ENCODE results near the gene BOLA1.
A peak's percentile ranks its signal among the peaks of the same experiment; 100 is the strongest.

The BOLA1 gene

DNA sequence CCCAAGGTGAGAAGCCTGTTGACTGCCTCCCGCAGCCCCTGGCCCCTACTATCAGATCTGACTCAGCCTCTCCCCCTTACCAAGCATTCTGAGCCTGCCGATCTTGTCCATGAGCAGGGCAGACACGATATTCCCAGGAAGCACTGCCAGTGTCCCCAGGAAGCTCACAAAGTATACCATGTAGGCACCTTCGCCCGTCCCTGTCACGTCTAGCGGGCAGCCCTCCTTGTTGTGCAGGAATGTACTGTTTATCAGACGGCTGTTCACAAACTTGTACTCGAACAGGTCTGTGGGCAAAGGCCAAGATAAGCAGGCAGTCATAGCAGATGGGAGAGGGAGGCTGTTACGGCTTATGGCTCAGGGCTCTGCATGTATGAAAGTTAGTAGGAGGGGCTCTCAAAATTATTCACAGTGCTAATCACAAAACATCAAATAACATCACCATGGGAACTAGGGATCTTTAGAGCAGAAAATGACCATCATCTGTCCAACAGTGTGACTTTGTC is 7.3 kb downstream of the BOLA1 start:
- DNase-seq (ENCODE audit: low read depth), result no peak
- H3K4me3 ChIP-seq (ENCODE audit: low read length), result no peak overlapping the region
- TF ChIP-seq, protein P1, sequence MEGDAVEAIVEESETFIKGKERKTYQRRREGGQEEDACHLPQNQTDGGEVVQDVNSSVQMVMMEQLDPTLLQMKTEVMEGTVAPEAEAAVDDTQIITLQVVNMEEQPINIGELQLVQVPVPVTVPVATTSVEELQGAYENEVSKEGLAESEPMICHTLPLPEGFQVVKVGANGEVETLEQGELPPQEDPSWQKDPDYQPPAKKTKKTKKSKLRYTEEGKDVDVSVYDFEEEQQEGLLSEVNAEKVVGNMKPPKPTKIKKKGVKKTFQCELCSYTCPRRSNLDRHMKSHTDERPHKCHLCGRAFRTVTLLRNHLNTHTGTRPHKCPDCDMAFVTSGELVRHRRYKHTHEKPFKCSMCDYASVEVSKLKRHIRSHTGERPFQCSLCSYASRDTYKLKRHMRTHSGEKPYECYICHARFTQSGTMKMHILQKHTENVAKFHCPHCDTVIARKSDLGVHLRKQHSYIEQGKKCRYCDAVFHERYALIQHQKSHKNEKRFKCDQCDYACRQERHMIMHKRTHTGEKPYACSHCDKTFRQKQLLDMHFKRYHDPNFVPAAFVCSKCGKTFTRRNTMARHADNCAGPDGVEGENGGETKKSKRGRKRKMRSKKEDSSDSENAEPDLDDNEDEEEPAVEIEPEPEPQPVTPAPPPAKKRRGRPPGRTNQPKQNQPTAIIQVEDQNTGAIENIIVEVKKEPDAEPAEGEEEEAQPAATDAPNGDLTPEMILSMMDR (conservative IDR thresholded peaks at IDR 0.05; ENCODE audit: low read depth, low read length), result no peak

DNA sequence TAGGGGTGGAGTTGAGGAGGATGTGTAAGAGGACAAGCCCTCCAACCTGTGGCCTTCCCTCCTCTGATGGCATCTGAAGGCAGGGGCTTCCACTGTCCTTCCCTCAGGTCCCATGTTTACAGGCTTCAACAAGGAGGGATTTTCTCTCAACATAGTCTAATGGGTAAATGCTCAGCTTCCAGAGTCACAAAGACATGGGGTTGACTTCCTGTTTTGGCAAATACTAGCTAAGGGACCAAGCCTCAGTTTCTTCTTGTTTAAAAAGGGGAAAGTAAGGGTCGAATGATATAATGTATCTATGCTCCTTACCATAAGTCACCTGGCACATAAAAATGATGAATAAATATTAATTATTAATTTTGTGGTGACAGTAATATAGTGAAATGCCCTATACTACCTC is 15.2 kb downstream of the BOLA1 start:
- no peak for DNase-seq (ENCODE audit: low read depth)
- H3K4me3 ChIP-seq (ENCODE audit: low read length), result no peak overlapping the region
- TF ChIP-seq, protein P1 (conservative IDR thresholded peaks at IDR 0.05; ENCODE audit: low read depth, low read length), result no peak

DNA sequence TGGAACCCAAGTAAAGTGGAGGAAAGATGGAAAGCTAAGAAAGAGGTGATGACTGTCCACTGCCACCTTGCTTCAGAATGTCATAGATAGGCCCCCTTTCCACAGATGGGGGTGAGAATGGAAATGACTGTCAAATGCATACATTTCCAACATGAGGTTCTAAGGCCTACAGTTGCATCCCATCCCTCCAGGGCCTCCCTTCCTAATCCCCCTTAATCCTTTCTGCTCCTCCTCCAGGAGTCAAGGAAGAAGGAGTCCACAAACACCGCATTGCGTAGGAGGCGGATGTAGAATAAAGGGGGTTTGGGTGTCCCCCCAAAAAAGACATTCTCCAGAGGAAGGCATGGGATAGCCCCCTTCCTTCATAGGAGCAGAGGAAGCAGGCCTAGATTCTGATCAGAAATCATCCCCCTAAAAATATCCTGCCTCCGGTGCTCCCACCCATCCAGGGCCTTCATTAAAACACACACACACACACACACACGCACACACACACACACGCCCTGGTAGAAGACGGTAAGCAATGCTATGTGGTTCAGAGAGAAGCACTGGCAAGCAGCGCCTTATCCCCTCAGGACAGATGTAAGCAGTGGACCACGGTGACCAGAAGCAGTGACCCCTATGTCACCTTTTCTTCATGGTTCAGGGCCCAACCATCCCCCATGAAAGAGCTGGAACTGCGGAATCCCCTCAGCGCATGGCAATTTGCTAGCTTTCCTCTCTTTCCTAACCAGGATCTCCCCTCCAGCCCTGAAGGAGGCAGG is 16.2 kb downstream of the BOLA1 start:
- TF ChIP-seq, protein P1 (conservative IDR thresholded peaks at IDR 0.05; ENCODE audit: low read depth, low read length), result no peak
- no peak for DNase-seq (ENCODE audit: low read depth)
- H3K4me3 ChIP-seq (ENCODE audit: low read length), result no peak overlapping the region

DNA sequence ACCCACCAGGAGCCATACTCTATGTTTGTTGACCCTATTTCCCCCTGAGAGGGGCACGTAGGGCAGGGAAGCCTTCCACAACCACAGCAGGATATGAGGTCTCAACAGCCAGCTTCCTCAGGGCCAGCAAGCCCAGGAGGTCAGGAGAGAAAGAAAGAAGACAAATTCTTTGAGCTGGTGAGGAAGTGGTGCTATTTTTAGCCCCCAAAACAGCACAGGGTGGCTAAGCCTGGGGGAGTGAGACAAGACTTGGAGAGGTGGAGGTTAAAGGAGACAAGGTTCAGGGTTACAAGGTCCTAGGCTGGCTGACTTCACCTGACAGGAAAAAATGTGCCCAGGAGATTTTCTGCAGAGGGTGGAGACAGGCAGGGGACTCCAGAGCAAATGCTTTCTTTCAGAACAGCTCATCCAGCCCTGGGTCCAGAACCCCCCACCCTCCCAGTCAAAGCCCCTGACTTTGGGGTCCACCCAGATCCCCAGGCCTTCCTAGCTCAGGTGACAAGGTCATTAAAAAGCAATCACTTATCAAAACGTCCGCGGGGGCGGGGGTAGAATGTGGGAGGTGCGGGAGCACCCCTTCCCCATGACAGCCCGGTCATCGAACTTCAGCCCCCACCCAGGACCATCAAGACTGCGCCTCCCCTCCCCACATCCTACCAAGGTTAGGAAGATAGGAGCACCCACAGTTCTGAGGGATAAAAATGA is 17.0 kb downstream of the BOLA1 start:
- no peak for DNase-seq (ENCODE audit: low read depth)
- peak overlapping the region; percentile 88 for H3K4me3 ChIP-seq (ENCODE audit: low read length)
- TF ChIP-seq, protein P1 (conservative IDR thresholded peaks at IDR 0.05; ENCODE audit: low read depth, low read length), result no peak

DNA sequence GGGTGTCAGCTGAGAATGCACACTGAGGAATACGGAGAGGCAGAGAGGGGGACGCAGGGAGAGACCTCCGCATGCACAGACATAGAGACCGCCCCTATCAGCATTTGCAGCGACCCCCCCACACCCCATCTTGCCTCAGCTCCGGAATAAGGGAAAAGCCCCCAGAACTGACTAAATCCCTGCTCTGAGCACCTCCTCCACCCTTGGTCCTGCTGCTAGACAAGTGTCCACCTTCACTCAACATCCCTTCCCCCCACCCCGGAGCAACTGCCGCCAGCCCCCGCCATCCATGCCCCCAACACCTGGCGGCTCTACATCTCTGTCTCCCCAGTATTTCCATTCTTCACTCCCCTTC is 17.5 kb downstream of the BOLA1 start:
- H3K4me3 ChIP-seq (ENCODE audit: low read length), result peak overlapping the region; percentile 88
- DNase-seq (ENCODE audit: low read depth), result no peak
- TF ChIP-seq, protein P1 (conservative IDR thresholded peaks at IDR 0.05; ENCODE audit: low read depth, low read length), result no peak

GRCh38 chr1:149917571-149918144 is 18.3 kb downstream of the BOLA1 start, which contains the start of gene SV2A:
Gene SV2A (minus strand): TSS chr1:149917844. CDS start chr1:149913840, 4,004 bp downstream.
- DNase-seq (ENCODE audit: low read depth), result no peak
- TF ChIP-seq, protein P1 (conservative IDR thresholded peaks at IDR 0.05; ENCODE audit: low read depth, low read length), result no peak
- peak within 1 kb of the TSS; percentile 88 for H3K4me3 ChIP-seq (ENCODE audit: low read length)
